Frontal cortex (tissue), 4 donors: ENCODE results near the gene KRT16. TPM values are rescaled to one million over a fixed set of nuclear protein-coding genes. Genes with fewer than 3 reads are reported as not detected.
"Not testable (repeated sequence)": the region's sequence is repeated elsewhere in the genome, so short reads cannot be mapped to it uniquely, and the experiment has no call there.

Experiments
- DNase-seq, 2 donors: peaks; one replicate each; pipeline ENCODE4 v3.0.0; 2012; ENCODE audit warnings: low spot score in 2 of 2
- FAIRE-seq: peaks from 2 replicates; lab custom pipeline; 2012; peaks lifted over from hg19 to GRCh38; lab: Jason Lieb, UNC
- total RNA-seq: library from RNA; depleted of rRNA; stranded (reverse); fragments of >200 nt; gene quantifications from one replicate; pipeline ENCODE4 v1.2.3, GENCODE V29; 2014
- donor health status: control.
- donor health status: control.
- donor health status: control.

Gene KRT16
- total RNA-seq, 1 donor from 2014 or later = not detected

DNA sequence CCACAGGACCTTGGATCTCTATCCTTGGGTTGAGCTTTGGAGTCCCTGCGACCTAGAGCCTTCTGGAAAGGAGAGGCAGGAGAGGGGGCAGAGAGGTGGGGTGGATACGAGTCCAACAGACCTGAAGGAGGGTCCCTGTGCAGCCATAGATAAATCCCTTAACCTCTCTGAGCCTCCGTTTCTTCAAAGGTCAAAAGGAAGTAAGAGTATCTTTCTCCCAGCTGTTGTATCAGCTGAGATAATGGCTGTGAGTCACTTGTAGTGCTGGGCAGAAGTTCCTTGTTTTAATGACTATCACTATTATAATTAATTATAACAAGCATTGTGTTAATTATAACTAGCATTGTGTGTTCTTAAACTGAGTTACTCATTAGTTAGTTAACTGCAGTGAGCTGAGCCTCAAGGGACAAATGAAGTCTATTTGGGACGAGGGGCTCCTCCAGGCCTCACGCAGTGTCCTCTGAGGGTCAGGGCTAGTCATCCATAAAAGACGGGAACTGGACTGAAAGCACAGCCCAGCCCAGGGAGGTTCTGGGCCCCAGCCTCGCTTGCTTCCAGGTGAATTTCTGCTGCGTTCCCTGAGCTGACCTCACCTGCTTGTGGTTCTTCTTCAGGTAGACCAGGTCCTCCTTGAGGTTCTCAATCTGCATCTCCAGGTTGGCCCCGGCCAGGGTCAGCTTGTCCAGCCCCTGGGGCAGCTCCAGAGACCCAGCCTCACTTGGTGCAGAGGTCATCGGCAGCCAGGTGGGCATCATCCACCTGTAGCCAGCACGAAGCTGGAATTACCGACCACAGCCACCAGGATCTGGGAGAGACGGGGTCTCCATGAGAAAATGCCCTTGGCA lies 17.5 kb upstream of the KRT16 start:
- no peak for FAIRE-seq
- DNase-seq = no peak

DNA sequence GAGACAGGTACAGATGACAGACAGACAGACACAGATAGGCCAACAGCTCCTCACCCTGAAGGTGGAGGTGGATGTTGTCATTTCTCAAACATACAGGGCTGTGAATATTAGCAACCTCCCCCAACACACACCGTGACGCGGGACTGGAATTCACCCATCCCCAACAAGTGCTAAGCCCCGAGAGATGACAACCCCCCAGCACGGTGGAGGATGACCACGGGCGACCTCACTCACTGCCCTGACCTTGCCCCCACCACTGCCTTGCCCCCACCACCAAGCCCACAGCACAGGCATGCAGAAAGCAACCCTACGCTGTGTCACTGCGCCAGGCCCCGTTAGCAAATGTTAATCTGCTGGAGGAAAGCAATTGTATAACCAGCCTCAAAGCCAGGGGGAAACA lies 16.7 kb upstream of the KRT16 start:
- no peak for FAIRE-seq

DNA sequence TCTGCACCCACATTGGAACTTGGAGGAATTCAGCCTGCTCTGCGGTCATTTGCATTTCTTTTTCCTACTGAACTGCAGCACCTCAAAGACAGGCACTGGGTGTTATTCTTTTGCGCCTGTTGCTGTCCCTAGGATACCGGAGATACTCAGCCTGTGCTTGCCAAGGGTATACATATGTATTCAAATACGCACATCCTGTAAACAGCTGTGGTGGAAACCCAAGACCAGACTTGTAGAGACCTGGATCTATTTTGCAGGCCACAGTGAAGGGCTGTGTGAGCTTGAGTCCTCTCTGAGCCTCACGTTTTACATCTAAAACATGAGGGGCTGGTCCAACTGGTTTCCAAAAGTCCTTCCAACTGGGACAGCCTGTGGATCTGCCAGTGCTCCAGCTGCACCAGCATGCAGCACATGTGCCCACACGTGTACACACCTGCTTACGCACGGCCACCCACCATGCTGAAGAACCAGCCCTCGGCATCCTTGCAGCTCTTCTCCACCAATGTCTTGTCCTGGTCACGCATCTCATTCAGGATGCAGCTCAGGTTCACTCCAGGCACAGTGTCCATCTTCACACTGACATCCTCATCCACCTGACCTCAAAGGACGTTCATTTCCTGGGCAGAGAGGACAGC lies 16.2 kb upstream of the KRT16 start:
- FAIRE-seq, DNase-seq: not testable (repeated sequence)

More for the DNA sequence above, 16.7 kb upstream of the KRT16 start:
- no peak for DNase-seq

DNA sequence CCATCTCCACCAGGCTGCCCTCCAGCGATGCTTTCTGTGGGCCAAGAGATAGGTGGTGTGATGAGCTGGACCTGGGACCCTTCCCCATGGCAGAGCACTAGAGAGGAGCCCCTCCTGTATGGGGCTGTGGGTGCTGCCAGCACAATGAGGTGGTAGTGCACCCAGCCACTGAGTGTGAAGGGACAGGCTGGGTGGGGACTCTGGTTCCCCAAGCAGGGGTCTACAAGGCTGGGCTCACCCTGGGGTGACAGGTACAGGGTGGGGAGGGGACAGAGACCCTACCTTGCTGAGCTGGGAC lies 15.5 kb upstream of the KRT16 start:
- FAIRE-seq, DNase-seq: not testable (repeated sequence)

DNA sequence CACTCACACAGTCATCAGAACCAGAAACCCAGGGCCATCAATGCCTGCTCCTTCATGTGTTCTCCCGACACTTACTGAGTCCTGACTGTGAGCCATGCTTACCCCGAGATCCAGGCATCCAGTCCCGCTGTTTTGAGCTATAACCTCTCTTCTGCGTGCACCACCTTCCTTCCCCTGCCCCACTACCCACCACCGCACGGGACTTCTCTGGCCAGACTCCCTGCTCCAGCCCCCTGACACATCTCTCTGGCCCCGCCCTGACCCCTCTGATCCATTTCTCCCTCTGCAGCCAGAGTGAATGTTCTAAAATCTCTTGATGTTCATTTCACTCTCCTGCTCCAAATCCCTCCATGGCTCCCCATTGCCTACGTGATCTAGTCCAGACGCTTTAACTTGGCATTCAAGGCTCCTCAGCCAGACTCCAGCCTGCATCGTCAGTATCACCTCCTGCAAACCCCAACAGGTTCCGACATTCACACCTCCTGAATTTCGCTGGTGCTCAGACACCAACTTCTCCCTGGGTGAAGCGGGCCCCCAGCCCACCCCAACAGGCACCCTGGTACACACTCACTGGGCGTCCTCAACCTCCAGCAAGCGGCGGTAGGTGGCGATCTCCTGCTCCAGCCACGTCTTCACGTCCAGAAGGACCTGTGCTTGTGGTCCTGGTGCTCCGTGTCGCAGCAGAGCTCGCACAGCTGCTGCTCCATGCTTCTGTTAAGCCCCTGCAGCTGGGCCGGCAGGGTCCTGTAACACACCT lies 14.9 kb upstream of the KRT16 start:
- no peak for FAIRE-seq

DNA sequence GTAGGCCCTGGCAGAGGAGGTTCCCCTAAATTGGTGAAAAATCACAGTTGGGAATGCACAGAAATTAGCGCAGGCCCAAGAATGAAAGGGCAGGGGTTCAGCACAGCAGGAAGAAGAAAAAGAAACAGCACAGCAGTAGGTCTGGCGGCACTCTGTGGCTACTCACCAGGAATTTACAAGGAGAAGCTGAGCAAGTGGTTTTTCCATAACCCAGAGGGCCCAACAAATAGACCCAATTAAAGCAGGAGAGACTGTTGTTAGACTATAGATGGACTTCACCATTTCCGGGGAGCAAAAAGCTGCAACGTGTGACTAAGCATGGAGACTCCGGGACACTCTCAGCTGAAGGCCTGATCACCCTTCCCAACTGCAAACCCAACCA lies 14.3 kb upstream of the KRT16 start:
- FAIRE-seq, DNase-seq: not testable (repeated sequence)

More for the DNA sequence above, 14.9 kb upstream of the KRT16 start:
- no peak for DNase-seq

DNA sequence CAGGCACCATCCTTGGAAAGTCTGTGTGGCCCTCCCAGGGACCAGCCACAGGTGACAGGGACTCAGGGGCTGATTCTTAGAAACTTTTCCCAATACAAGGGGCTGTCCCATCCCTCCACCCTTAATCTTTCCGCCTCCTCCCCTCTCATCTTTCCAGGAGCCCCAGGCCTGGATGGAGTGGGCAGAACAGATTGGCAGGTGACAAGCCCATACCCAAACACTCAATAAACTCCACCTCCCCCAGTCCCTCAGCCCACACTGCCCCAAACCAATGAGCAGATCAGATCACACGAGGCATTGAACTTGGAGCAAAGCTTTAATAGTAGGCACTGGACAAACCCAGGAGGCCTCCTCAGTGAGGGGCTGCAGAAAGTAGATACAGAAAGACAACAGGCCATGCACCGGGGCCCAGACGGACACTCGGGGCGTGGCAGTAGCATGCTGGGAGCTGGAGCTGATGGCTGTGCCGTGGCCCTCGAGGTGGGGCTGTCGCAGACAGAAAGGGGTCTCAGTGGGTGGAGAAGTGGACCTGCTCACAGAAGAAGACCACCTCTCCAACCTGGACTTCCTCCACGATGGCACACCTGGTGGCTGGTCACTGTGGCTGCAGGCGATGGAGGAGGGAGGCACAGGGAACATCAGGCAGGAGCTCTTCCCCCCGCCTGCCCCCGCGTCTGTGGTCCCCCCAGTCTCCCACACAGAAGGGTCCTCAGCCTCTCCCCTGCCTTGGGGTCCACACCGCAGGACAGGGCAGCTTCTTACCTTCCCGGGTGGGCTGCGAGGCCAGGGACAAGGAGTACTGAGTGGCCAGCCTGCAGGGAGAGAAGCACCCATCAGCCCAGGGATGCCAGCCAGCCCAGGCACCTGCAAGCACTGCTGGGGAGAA lies 13.7 kb upstream of the KRT16 start:
- not testable (repeated sequence) for FAIRE-seq, DNase-seq

DNA sequence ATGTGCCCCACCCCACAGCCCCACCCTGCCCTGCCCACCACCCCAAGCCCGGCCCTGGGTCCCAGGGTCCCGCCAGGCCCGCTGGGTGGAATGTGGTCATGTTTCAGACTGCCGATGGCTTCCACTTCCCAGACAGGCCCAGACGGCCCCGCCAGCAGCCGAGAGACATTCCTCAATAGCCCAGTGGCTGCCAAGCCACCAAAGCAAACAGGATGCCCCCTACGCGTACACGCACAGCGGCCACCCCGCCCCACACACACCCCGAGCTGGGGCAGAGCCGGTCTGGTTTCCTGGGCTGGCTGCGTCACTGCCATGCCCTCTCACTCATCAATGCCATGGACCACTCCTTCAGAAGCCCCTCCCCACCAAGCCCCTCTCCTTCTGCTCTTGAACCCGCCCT lies 13.0 kb upstream of the KRT16 start:
- no peak for DNase-seq
- FAIRE-seq = no peak

DNA sequence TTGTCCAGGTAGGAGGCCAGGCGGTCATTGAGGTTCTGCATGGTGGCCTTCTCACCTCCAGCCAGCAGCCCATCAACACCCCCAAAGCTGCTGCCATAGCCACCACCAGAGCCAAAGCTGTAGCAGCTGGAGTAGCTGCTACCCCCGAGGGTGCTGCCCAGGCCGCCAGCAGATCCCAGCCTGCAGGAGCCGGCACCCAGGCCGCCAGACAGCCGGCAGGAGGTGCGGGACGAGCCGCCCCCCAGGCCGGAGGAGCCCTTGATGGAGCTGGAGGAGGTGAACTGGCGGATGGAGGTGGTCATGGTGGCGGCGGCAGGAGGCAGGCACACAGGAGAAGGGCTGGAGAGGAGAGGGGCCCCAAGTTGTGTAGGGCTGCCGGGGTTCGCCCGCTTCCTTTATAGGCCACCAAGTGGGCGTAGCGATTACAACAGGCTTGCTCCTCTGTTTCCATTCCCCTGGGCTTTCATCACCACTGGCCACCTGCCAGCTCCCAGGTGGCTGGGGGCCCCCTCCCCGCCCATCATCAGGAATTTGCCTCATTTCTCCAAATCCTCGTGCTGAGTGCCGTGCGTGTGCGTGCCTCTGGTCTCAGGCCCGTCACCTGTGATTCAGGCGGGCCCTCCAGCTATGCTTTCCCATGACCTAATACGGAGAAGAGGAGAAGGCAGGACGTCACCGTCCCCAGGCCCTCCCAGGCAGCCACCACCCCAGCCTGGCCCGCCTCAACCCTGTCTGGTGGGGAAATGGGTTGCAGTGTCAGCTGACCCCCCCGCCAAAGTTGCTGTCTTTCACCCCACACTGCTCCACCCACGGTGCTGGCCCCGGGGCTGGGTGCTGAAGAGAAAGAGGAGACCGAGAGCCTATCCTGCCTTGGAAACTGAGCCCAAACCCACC lies 11.9 kb upstream of the KRT16 start, which contains the start of gene KRT17:
KRT17 (minus strand) TSS at position 368 of the 894 bp plus-strand sequence; CDS start at position 302, 66 bp downstream.
- no peak for FAIRE-seq
- DNase-seq = no peak

DNA sequence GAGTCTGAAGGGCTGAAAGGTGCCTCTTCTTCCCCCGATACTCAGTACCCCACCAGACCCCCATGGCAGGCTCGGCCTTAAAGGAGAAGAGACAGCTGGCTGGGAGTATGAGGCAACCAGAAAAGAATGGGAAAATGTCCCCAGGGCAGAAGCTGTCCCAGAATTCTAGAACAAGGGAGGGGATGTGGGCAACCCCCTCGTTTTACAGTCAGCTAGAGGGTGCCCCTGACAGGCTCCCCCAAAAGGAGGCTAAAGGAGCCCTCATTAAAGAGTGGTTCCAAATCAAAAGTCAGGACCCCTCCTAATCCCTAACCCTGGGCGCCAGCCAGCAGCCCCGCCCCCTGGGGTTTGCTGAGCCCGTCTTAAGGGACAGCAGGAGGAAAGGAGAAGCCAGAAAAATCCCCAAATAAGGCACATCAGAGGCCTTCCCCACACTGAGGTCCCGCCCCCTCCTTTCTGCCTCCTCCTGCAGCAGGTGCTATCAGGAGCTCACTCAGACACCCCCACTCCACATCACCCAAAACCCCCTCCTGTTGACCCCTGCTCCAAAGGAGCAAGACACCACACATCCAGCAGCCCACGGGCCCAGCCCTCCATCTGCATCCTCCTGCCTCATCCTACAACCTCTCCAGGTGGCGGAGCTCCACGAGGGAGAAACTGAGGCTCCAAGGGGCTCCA lies 10.8 kb upstream of the KRT16 start:
- not testable (repeated sequence) for DNase-seq, FAIRE-seq

DNA sequence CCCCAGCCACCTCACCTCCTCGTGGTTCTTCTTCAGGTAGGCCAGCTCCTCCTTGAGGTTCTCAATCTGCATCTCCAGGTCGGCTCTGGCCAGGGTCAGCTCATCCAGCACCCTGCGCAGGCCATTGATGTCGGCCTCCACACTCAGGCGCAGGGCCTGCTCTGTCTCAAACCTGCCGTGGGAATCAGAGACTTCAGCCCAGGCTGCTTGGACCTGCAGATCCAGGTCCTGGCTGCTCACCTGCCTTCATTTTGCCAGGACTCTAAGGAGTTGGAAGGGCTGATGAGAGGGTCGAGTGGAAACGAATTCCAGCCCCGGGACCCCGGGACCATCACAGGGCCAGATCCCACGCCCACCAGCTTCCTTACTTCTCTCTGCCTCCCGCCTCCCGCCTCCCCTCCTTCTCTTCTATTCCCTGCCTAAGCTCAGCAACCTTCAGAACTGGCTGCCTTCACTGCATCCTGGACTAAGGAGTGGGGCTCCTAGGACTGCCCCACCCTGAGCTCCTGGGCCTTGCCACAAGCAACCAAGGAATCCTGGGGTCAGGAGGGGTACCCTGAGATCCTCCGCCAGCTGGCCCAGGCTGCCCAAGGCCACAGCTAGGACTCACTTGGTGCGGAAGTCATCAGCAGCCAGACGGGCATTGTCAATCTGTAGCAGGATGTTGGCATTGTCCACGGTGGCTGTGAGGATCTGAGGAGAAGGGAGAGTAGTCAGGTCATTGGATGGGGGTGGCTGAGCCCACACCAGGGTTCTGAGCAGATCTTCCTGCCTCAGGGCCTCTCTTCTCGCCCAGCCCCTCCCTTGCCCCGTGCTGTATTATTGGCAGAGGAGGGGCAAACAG lies 10.0 kb upstream of the KRT16 start:
- DNase-seq, FAIRE-seq: not testable (repeated sequence)

DNA sequence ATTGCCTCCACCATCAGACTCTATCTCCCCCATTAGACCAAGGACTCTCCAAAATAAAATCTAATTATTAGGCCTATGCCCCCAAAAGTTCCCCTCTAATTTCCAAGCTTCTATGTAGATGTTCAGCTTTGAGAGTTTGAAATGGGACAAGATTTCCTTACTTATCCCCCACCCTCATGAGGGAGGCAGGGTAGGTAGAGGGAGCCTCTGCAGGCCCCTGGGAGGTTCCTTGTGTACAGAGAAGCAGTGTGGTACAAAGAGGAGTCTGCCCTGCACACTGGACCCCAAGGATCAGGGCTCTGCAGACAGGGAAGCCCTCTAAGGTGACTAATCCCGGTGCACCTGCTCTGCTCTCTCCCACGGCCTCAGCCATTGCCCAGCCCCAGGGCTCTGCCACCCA lies 9.3 kb upstream of the KRT16 start:
- FAIRE-seq (no peak), DNase-seq (no peak)

DNA sequence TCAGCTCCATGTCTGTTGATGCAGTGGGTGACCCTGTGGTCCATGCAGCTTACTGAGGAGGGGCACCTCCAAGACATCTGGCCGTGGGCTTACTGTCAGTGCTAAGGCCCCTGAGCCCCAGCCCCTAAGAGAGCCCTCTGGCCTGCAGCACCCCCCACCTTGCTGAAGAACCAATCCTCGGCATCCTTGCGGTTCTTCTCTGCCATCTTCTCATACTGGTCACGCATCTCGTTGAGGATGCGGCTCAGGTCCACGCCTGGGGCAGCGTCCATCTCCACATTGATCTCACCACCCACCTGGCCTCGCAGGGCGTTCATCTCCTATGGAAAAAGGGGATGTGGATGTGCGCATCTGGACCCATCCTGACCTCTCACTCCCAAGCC lies 8.9 kb upstream of the KRT16 start:
- DNase-seq, FAIRE-seq: not testable (repeated sequence)

DNA sequence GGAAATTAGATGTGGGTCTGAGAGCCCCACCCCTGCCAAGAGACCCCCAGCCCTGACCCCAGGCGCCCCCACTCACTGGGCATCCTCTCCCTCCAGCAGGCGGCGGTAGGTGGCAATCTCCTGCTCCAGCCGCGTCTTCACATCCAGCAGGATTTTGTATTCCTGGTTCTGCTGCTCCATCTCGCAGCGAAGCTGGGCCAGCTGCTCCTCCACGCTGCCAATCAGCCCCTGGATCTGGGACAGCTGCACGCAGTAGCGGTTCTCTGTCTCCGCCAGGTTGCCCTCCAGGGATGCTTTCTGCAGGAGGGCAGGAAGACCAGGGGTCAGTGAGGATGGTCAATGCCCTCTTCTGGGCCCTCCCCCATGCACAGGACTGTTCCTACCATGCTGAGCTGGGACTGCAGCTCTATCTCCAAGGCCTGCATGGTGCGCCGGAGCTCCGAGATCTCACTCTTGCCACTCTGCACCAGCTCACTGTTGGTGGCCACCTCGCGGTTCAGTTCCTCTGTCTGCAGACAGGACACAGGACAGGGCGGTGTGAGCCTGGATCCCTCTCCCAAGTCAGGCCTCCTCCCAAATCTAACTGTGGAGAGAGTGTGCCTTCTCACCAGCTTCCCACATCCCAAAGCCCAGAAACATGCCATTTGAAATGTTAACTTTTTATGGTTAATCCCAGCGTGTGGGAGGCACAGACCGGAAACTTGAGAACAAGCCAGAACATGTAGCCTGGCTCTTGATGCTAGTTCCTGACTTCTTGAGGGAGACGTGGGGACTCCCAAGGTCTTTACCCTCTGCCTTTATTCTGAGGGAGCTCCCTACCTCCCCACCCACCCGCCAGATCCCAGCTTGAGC lies 8.2 kb upstream of the KRT16 start:
- FAIRE-seq (no peak), DNase-seq (no peak)

DNA sequence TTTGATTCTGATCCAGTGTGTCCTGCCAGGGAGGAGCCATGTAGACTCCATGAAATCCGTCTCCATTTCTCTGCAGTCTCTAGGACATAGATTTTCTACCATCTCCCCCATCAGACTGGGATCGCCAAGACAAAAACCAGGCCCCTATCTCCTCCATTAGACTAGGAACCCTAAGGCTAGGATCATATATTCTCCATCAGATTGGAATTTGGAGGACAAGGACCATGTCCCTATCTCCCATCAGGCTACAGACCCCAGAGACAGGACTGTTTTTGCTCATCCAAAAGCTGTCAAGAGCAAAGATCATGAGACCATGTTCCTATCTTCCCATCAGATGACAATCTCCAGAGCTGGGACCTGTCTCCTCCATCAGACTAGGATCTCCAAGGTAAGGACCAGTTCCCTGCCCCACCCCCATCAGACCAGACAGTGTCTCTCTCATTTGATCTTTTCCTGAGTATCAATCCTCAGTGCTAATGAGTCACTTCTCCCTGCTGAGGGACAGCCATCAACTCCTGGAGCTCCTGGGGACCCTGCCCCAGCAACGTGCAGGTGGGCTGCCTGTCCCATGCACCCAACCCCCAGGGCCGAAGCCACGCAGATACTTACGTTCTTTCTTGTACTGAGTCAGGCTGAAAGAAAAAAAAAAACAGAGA lies 7.5 kb upstream of the KRT16 start:
- not testable (repeated sequence) for FAIRE-seq, DNase-seq
